HepG2 (cell line): ENCODE measurements around the gene DPY30. TPM values are rescaled to one million over a fixed set of nuclear protein-coding genes. Genes with fewer than 3 reads are reported as not detected.

Experiments
- ARNTL ChIP-seq: sonication (generic); formaldehyde crosslinking; IDR thresholded peaks from 2 replicates; pipeline ENCODE4 v1.4.0; 2020; ENCODE audit warnings: mild to moderate bottlenecking, missing genetic modification reagents
- DPF2 ChIP-seq: sonication (generic); formaldehyde crosslinking; IDR thresholded peaks from 2 replicates; pipeline ENCODE4 v1.4.0; 2020; ENCODE audit warnings: mild to moderate bottlenecking, low read depth, missing genetic modification reagents, borderline replicate concordance
- GPN1 ChIP-seq: sonication (generic); formaldehyde crosslinking; IDR thresholded peaks from 2 replicates; pipeline ENCODE4 v1.5.1; 2020; ENCODE audit warnings: missing genetic modification reagents, borderline replicate concordance
- HNF4A ChIP-seq: sonication (generic); formaldehyde crosslinking; IDR thresholded peaks from 2 replicates; pipeline ENCODE4 v1.4.0; 2020; ENCODE audit warnings: missing genetic modification reagents
- JUNB ChIP-seq: sonication (generic); formaldehyde crosslinking; IDR thresholded peaks from 2 replicates; pipeline ENCODE4 v1.8.0; 2022; ENCODE audit warnings: missing genetic modification reagents, mild to moderate bottlenecking, borderline replicate concordance
- PRPF4 ChIP-seq: fragments of 200-400 bp; formaldehyde crosslinking; IDR thresholded peaks from 2 replicates; pipeline ENCODE4 v1.6.1; 2016; ENCODE audit warnings: low read length, low read depth; ENCODE audit not compliant: poor library complexity, severe bottlenecking
- SATB2 ChIP-seq: sonication (generic); formaldehyde crosslinking; IDR thresholded peaks from 2 replicates; pipeline ENCODE4 v1.5.0; 2020; ENCODE audit warnings: missing genetic modification reagents
- SSRP1 ChIP-seq: IDR thresholded peaks from 2 replicates; pipeline ENCODE4 v1.6.1; 2016; ENCODE audit warnings: control low read depth
- YY1 ChIP-seq: IDR thresholded peaks from 2 replicates; pipeline ENCODE4 v1.6.1; 2011; ENCODE audit warnings: low read length, low read depth, moderate library complexity, mild to moderate bottlenecking; ENCODE audit not compliant: insufficient read depth, insufficient replicate concordance
- ZNF432 ChIP-seq: sonication (generic); formaldehyde crosslinking; IDR thresholded peaks from 2 replicates; pipeline ENCODE4 v1.5.0; 2020; ENCODE audit warnings: missing genetic modification reagents, mild to moderate bottlenecking, borderline replicate concordance
- ZNF652 ChIP-seq: IDR thresholded peaks from 2 replicates; pipeline ENCODE4 v1.6.1; 2016; ENCODE audit warnings: low read depth, borderline replicate concordance
- ZZZ3 ChIP-seq: sonication (generic); formaldehyde crosslinking; IDR thresholded peaks from 2 replicates; pipeline ENCODE4 v1.4.0; 2020; ENCODE audit warnings: missing genetic modification reagents, mild to moderate bottlenecking, borderline replicate concordance
- polyA plus RNA-seq, 8 experiments: library from polyadenylated mRNA; depleted of rRNA in 3 of 8; stranded (reverse) in 7 of 8; unstranded in 1 of 8; fragments of >200 nt; fragmentation: Illumina TruSeq in 4 of 8; extraction: Trizol in 4 of 8; gene quantifications; 2 replicates each; pipeline versions ENCODE4 v1.2.1 to v1.2.3, GENCODE V29; 2011 to 2016; ENCODE audit warnings: low read depth in 4 of 8, missing spikeins in 1 of 8, mixed read lengths in 1 of 8; ENCODE audit not compliant: insufficient read depth in 1 of 8
- total RNA-seq, 5 experiments: library from RNA; depleted of rRNA; stranded (reverse); fragments of >200 nt; fragmentation: Illumina TruSeq; extraction: Trizol; gene quantifications; 2 replicates each; pipeline ENCODE4 v1.2.3, GENCODE V29; 2016; ENCODE audit warnings: low read depth in 1 of 5
- TF ChIP-seq, protein P1 (sequence below): IDR thresholded peaks from 2 replicates; pipeline ENCODE4 v1.6.1; 2016; ENCODE audit warnings: low read depth, missing genetic modification reagents, missing compliant biosample characterization
- TF ChIP-seq, protein P2 (sequence below), 2 experiments: sonication (generic) in 1 of 2; formaldehyde crosslinking in 1 of 2; IDR thresholded peaks; 2 replicates each; pipeline versions ENCODE4 v1.6.1 to v1.9.0; 2014 to 2022; ENCODE audit warnings: antibody characterized with exemption in 1 of 2, borderline replicate concordance in 1 of 2, inconsistent platforms in 1 of 2, low read depth in 1 of 2, missing genetic modification reagents in 1 of 2
- TF ChIP-seq, protein P3 (sequence below): fragments of 450-650 bp; IDR thresholded peaks from 2 replicates; pipeline ENCODE4 v1.6.1; 2017

The DPY30 gene
- total and polyA plus RNA-seq, 2 of the 13 experiments (the other 11 are each of a cell fraction or from before 2014, with no cell fraction given), result 98.1 to 118 TPM

DNA sequence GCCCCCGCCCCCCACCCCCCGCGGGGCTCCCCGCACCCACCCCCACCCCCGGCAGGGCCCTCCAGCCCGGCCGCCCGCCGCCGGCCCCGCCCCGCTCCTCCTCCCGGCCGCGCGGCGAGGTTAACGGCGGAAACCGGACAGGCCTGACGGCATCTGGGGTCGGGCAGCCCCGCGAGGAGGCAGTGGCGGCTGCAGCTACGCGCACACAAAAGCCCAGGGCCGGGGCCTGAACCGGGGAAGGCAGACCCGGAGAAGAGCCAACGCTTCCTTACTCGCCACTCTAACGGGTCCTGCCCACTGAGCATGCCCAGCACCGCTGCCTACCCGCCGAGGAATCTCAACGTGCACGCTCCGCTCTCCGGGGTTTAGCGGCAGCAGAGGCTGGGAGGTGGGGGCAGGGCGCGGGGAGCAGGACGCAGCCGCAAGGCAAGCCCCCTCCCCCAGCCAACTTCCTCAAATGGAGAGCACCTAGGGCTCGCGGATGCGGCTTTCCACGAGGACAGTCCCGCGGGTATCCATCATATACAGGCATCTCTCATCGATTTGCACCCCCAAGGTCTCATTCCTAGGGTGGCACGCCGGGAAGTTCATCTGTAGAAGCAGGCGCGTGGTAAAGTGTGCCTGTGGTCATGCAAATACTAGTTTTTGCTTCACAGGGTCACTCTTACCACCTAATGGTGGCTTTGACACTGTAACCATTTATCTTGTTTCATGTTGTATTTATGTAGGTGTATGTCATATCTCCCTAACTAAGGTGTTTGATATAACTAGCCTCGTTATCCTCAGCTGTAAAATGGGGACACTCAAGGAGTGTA lies 28.7 kb downstream of the DPY30 start, which contains the start of gene MEMO1 (continued):
- TF ChIP-seq, protein P1, sequence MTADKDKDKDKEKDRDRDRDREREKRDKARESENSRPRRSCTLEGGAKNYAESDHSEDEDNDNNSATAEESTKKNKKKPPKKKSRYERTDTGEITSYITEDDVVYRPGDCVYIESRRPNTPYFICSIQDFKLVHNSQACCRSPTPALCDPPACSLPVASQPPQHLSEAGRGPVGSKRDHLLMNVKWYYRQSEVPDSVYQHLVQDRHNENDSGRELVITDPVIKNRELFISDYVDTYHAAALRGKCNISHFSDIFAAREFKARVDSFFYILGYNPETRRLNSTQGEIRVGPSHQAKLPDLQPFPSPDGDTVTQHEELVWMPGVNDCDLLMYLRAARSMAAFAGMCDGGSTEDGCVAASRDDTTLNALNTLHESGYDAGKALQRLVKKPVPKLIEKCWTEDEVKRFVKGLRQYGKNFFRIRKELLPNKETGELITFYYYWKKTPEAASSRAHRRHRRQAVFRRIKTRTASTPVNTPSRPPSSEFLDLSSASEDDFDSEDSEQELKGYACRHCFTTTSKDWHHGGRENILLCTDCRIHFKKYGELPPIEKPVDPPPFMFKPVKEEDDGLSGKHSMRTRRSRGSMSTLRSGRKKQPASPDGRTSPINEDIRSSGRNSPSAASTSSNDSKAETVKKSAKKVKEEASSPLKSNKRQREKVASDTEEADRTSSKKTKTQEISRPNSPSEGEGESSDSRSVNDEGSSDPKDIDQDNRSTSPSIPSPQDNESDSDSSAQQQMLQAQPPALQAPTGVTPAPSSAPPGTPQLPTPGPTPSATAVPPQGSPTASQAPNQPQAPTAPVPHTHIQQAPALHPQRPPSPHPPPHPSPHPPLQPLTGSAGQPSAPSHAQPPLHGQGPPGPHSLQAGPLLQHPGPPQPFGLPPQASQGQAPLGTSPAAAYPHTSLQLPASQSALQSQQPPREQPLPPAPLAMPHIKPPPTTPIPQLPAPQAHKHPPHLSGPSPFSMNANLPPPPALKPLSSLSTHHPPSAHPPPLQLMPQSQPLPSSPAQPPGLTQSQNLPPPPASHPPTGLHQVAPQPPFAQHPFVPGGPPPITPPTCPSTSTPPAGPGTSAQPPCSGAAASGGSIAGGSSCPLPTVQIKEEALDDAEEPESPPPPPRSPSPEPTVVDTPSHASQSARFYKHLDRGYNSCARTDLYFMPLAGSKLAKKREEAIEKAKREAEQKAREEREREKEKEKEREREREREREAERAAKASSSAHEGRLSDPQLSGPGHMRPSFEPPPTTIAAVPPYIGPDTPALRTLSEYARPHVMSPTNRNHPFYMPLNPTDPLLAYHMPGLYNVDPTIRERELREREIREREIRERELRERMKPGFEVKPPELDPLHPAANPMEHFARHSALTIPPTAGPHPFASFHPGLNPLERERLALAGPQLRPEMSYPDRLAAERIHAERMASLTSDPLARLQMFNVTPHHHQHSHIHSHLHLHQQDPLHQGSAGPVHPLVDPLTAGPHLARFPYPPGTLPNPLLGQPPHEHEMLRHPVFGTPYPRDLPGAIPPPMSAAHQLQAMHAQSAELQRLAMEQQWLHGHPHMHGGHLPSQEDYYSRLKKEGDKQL (CRISPR knock-in tag), result 0 out of 2 replicates have a peak, but pooled peaks have one; percentile 65
- TF ChIP-seq HNF4A (CRISPR knock-in tag) (peak; percentile 56), PRPF4 (peak; percentile 100), ZNF652 (CRISPR knock-in tag) (peak; percentile 50; the same call in 1 of the 2 replicates), SSRP1 (CRISPR knock-in tag) (peak; percentile 83), GPN1 (CRISPR knock-in tag) (no peak), DPF2 (CRISPR knock-in tag) (peak; percentile 53; the same call in 1 of the 2 replicates), ZZZ3 (CRISPR knock-in tag) (peak; percentile 90), YY1 (peak; percentile 86), ZNF432 (CRISPR knock-in tag) (no peak), JUNB (CRISPR knock-in tag) (no peak), ARNTL (CRISPR knock-in tag) (peak; percentile 92), SATB2 (CRISPR knock-in tag) (no peak)
- TF ChIP-seq, protein P2, sequence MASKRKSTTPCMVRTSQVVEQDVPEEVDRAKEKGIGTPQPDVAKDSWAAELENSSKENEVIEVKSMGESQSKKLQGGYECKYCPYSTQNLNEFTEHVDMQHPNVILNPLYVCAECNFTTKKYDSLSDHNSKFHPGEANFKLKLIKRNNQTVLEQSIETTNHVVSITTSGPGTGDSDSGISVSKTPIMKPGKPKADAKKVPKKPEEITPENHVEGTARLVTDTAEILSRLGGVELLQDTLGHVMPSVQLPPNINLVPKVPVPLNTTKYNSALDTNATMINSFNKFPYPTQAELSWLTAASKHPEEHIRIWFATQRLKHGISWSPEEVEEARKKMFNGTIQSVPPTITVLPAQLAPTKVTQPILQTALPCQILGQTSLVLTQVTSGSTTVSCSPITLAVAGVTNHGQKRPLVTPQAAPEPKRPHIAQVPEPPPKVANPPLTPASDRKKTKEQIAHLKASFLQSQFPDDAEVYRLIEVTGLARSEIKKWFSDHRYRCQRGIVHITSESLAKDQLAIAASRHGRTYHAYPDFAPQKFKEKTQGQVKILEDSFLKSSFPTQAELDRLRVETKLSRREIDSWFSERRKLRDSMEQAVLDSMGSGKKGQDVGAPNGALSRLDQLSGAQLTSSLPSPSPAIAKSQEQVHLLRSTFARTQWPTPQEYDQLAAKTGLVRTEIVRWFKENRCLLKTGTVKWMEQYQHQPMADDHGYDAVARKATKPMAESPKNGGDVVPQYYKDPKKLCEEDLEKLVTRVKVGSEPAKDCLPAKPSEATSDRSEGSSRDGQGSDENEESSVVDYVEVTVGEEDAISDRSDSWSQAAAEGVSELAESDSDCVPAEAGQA (IDR thresholded peaks at IDR 0.05; ENCODE audit: low read depth), result 0 out of 2 replicates have a peak, but pooled peaks have one; percentile 72
- TF ChIP-seq, protein P2 (CRISPR knock-in tag; IDR thresholded peaks at IDR 0.05; ENCODE audit: borderline replicate concordance), result peak; percentile 55; the same call in 1 of the 2 replicates
- TF ChIP-seq, protein P3, sequence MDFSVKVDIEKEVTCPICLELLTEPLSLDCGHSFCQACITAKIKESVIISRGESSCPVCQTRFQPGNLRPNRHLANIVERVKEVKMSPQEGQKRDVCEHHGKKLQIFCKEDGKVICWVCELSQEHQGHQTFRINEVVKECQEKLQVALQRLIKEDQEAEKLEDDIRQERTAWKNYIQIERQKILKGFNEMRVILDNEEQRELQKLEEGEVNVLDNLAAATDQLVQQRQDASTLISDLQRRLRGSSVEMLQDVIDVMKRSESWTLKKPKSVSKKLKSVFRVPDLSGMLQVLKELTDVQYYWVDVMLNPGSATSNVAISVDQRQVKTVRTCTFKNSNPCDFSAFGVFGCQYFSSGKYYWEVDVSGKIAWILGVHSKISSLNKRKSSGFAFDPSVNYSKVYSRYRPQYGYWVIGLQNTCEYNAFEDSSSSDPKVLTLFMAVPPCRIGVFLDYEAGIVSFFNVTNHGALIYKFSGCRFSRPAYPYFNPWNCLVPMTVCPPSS, result no peak
